Trophoblast cell (in vitro differentiated cells and primary cell): ENCODE measurements around the gene ZNF823.

Experiments used
- DNase-seq, 2 donors: peaks; one replicate each; pipeline ENCODE4 v3.0.0-alpha.2; 2016
- H2AFZ ChIP-seq: 2 replicates; pipeline ENCODE4 v1.6.1; 2013; ENCODE audit warnings: low read length, moderate library complexity, mild to moderate bottlenecking; ENCODE audit not compliant: insufficient read depth, poor library complexity
- H2AK5ac ChIP-seq: 2 replicates; pipeline ENCODE4 v1.6.1; 2013; ENCODE audit warnings: mild to moderate bottlenecking, low read length
- H2BK120ac ChIP-seq: 2 replicates; pipeline ENCODE4 v1.6.1; 2013; ENCODE audit warnings: low read length, mild to moderate bottlenecking, moderate library complexity; ENCODE audit not compliant: insufficient read depth, poor library complexity
- H2BK12ac ChIP-seq: 2 replicates; pipeline ENCODE4 v1.6.1; 2013; ENCODE audit warnings: mild to moderate bottlenecking, low read length, moderate library complexity
- H2BK5ac ChIP-seq: 2 replicates; pipeline ENCODE4 v1.6.1; 2013; ENCODE audit warnings: low read length, low read depth, moderate library complexity, mild to moderate bottlenecking; ENCODE audit not compliant: poor library complexity
- H3K14ac ChIP-seq: 2 replicates; pipeline ENCODE4 v1.6.1; 2013; ENCODE audit warnings: mild to moderate bottlenecking, low read length
- H3K18ac ChIP-seq: 2 replicates; pipeline ENCODE4 v1.6.1; 2013; ENCODE audit warnings: mild to moderate bottlenecking, low read length
- H3K23ac ChIP-seq: 2 replicates; pipeline ENCODE4 v1.6.1; 2013; ENCODE audit warnings: low read length
- H3K27ac ChIP-seq: 2 replicates; pipeline ENCODE4 v1.5.1; 2013; ENCODE audit warnings: low read depth, mild to moderate bottlenecking, inconsistent platforms, low read length, moderate library complexity
- H3K27me3 ChIP-seq: 2 replicates; pipeline ENCODE4 v1.6.1; 2013; ENCODE audit warnings: inconsistent platforms, mild to moderate bottlenecking, low read length, moderate library complexity; ENCODE audit not compliant: insufficient read depth
- H3K36me3 ChIP-seq, 2 experiments: 1 replicate in 1 of 2; 2 replicates in 1 of 2; pipeline ENCODE4 v1.6.1; 2013; ENCODE audit warnings: low read length in 2 of 2, mild to moderate bottlenecking in 2 of 2, moderate library complexity in 1 of 2; ENCODE audit not compliant: insufficient read depth in 2 of 2, control insufficient read depth in 1 of 2
- H3K4ac ChIP-seq: 2 replicates; pipeline ENCODE4 v1.6.1; 2013; ENCODE audit warnings: low read depth, mild to moderate bottlenecking, low read length, moderate library complexity
- H3K4me1 ChIP-seq, 2 experiments: 1 replicate in 1 of 2; 2 replicates in 1 of 2; pipeline ENCODE4 v1.6.1; 2013; ENCODE audit warnings: low read length in 2 of 2, mild to moderate bottlenecking in 2 of 2, moderate library complexity in 1 of 2; ENCODE audit not compliant: insufficient read depth in 2 of 2, control insufficient read depth in 1 of 2
- H3K4me2 ChIP-seq: 2 replicates; pipeline ENCODE4 v1.6.1; 2013; ENCODE audit warnings: inconsistent platforms, mild to moderate bottlenecking, low read length, moderate library complexity
- H3K4me3 ChIP-seq: 2 replicates; pipeline ENCODE4 v1.5.1; 2013; ENCODE audit warnings: mild to moderate bottlenecking, low read depth, low read length, inconsistent platforms
- H3K79me1 ChIP-seq: one replicate; pipeline ENCODE4 v1.6.1; 2013; ENCODE audit warnings: low read length
- H3K79me2 ChIP-seq: 2 replicates; pipeline ENCODE4 v1.6.1; 2013; ENCODE audit warnings: low read length, mild to moderate bottlenecking; ENCODE audit not compliant: control insufficient read depth, insufficient read depth, poor library complexity
- H3K9ac ChIP-seq: 2 replicates; pipeline ENCODE4 v1.6.1; 2013; ENCODE audit warnings: mild to moderate bottlenecking, low read length
- H3K9me3 ChIP-seq: 2 replicates; pipeline ENCODE4 v1.6.1; 2013; ENCODE audit warnings: low read depth, mild to moderate bottlenecking, control low read depth, inconsistent platforms, low read length; ENCODE audit not compliant: insufficient read depth
- H4K12ac ChIP-seq: 2 replicates; pipeline ENCODE4 v1.6.1; 2013; ENCODE audit warnings: low read depth, mild to moderate bottlenecking, low read length, moderate library complexity
- H4K8ac ChIP-seq: 2 replicates; pipeline ENCODE4 v1.6.1; 2013; ENCODE audit warnings: low read depth, mild to moderate bottlenecking, low read length, moderate library complexity
- H4K91ac ChIP-seq: one replicate; pipeline ENCODE4 v1.6.1; 2013; ENCODE audit warnings: low read depth, mild to moderate bottlenecking, low read length, moderate library complexity
- WGBS: extraction: QIAGEN DNeasy Blood & Tissue Kit; methylation state at CpG from one replicate; pipeline ENCODE4 v1.1.7; 2013; ENCODE audit warnings: missing lambda C conversion rate; ENCODE audit not compliant: insufficient read length, insufficient coverage; ENCODE audit errors: extremely low coverage; 5-methylcytosine and 5-hydroxymethylcytosine counted together

Gene ZNF823

DNA sequence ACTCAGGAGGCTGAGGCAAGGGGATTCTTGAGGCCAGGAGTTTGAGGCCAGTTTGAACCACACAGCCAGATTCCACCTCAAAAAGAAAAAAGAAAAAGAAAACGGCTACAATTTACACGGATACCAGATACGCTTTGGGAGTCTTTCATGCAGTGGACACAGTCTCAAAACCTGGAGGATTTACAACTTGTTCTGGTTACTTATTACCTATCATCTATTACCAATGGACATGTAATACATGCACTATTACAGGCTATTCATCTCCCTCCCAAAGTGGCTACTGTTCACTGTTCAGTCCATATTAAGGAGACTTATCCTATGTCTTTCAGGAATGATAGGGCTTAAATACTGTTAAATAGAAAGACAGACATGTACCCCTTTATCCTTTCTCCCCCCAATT lies 33.3 kb downstream of the ZNF823 start:
- Histone ChIP-seq H3K18ac (no peak overlapping the region), H3K4ac (no peak overlapping the region), H3K4me1 (no peaks in the 10 kb centered on the region), H2BK12ac (no peak overlapping the region), H3K9me3 (peaks cover 6% of the 10 kb centered on the region), H3K36me3 (no peaks in the 10 kb centered on the region), H3K4me2 (no peak overlapping the region), H3K14ac (no peak overlapping the region), H3K9ac (no peak overlapping the region), H2BK120ac (no peak overlapping the region), H3K27me3 (no peaks in the 10 kb centered on the region), H3K79me2 (no peaks in the 10 kb centered on the region), H3K79me1 (no peaks in the 10 kb centered on the region), H4K91ac (no peak overlapping the region), H4K12ac (no peak overlapping the region), H3K27ac (no peak overlapping the region), H4K8ac (no peak overlapping the region), H2BK5ac (no peak overlapping the region), H2AFZ (no peak overlapping the region), H3K23ac (no peak overlapping the region), H2AK5ac (no peak overlapping the region), H3K4me3 (no peak overlapping the region)
- WGBS, result no CpG with 5 or more reads among the region's 3 CpGs
- no peak for DNase-seq

DNA sequence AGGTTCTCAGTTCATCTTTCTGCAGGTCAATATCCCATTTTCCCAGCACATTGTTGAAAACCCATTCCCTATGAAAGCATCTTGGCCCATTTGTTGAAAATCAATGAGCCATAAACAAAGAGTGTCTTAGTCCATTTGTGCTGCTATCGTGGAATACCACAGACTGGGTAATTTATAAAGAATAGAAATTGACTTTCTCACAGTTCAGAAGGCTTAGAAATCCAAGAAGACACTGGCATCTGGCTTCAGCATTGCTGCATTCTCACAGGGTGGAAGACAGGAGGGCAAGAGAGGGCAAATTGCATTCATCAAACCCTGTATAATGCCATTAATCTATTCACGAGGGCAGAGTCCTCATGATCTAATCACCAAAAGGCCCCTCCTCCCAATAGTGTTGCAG lies 34.1 kb downstream of the ZNF823 start:
- H4K8ac ChIP-seq, result no peak overlapping the region
- H3K79me2 ChIP-seq, result no peaks in the 10 kb centered on the region
- no peak overlapping the region for H3K4me2 ChIP-seq
- DNase-seq, result no peak
- WGBS, result no CpG with 5 or more reads among the region's 2 CpGs
- no peak overlapping the region for H4K91ac ChIP-seq
- H2BK12ac ChIP-seq, result no peak overlapping the region
- H2AK5ac ChIP-seq, result no peak overlapping the region
- H2AFZ ChIP-seq, result no peak overlapping the region
- no peak overlapping the region for H3K14ac ChIP-seq
- H2BK120ac ChIP-seq, result no peak overlapping the region
- no peak overlapping the region for H3K4ac ChIP-seq
- no peak overlapping the region for H3K4me3 ChIP-seq
- H3K36me3 ChIP-seq, result no peaks in the 10 kb centered on the region
- H3K9ac ChIP-seq, result no peak overlapping the region
- no peaks in the 10 kb centered on the region for H3K27me3 ChIP-seq
- no peaks in the 10 kb centered on the region for H3K4me1 ChIP-seq
- H3K23ac ChIP-seq, result no peak overlapping the region
- no peaks in the 10 kb centered on the region for H3K79me1 ChIP-seq
- no peak overlapping the region for H3K18ac ChIP-seq
- H3K27ac ChIP-seq, result no peak overlapping the region
- H4K12ac ChIP-seq, result no peak overlapping the region
- no peak overlapping the region for H2BK5ac ChIP-seq
- peaks cover under 1% of the 10 kb centered on the region for H3K9me3 ChIP-seq

DNA sequence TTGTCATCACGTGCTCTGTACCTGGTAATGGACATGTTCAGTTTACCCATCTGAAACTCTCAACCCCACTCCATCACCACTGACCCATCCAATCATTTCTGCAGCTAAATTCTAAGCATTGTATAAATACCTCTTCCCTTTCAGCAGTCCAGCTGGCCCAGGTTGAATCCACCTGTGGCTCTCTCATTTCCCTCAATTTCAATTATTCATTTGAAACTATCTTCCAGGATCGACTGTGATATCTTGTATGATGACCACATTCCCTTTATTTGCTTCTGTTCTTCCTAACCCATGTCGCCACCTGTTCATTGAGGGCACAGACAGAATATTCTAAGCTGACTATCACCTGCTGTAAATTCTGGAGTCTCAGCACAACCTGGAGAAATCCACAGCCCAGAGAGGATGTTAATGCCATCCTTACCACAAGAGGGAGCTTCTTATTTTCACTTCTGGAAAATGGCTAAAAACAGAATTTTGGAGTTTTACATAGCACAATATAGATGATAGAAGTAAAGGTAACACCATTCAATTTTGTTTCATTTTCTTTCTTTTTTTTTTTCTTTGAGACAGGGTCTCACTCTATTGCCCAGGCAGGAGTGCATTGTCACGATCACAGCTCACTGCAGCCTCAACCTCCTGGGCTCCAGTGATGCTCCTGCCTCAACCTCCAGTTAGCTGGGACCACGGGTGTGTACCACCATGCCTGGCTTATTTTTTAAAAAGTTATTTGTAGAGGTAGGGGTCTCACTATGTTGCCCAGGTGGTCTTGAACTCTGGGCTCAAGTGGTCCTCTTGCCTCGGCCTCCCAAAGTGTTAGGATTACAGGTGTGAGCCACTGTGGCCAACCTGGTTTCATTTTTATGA lies 38.6 kb downstream of the ZNF823 start:
- H3K14ac ChIP-seq, result no peak overlapping the region
- no peak overlapping the region for H2BK12ac ChIP-seq
- peaks cover 6% of the 10 kb centered on the region for H3K79me1 ChIP-seq
- H3K9me3 ChIP-seq, result no peaks in the 10 kb centered on the region
- no CpG with 5 or more reads among the region's 6 CpGs for WGBS
- peaks cover 11% of the 10 kb centered on the region in 2 experiments for H3K4me1 ChIP-seq
- H4K91ac ChIP-seq, result no peak overlapping the region
- no peaks in the 10 kb centered on the region for H3K27me3 ChIP-seq
- H4K8ac ChIP-seq, result no peak overlapping the region
- no peaks in the 10 kb centered on the region for H3K79me2 ChIP-seq
- no peak overlapping the region for H3K4me2 ChIP-seq
- H3K9ac ChIP-seq, result no peak overlapping the region
- no peak overlapping the region for H2AK5ac ChIP-seq
- H2BK5ac ChIP-seq, result no peak overlapping the region
- no peak overlapping the region for H3K18ac ChIP-seq
- H3K4me3 ChIP-seq, result no peak overlapping the region
- no peak overlapping the region for H4K12ac ChIP-seq
- no peak overlapping the region for H3K23ac ChIP-seq
- H3K36me3 ChIP-seq, result no peaks in the 10 kb centered on the region
- H2BK120ac ChIP-seq, result no peak overlapping the region
- no peak overlapping the region for H3K27ac ChIP-seq
- peak in 1 of 2 donors; percentile 80 for DNase-seq
- no peak overlapping the region for H2AFZ ChIP-seq
- H3K4ac ChIP-seq, result no peak overlapping the region

DNA sequence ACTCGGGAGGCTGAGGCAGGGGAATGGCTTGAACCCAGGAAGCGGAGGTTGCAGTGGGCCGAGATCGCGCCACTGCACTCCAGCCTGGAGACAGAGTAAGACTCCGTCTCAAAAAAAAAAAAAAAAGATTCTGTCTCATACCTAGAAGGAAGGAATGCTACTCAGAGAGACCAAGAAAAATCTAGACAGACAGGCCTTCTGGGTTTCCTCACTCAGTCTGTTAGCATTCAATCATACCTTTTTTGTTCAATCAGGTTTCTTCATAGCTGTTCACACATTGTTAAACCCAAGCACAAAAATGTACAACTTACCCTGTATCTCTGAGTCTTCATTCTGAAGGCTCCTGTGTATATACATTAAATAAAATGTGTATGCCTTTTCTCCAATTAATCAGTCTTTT lies 40.5 kb downstream of the ZNF823 start:
- H3K4me3 ChIP-seq, result no peak overlapping the region
- H4K8ac ChIP-seq, result no peak overlapping the region
- peaks cover 16% of the 10 kb centered on the region for H3K79me1 ChIP-seq
- H2BK5ac ChIP-seq, result no peak overlapping the region
- DNase-seq, result peak; percentile 73 to 91
- H3K23ac ChIP-seq, result no peak overlapping the region
- no peak overlapping the region for H3K18ac ChIP-seq
- H2AK5ac ChIP-seq, result no peak overlapping the region
- H2BK12ac ChIP-seq, result no peak overlapping the region
- no peak overlapping the region for H4K91ac ChIP-seq
- H3K36me3 ChIP-seq, result no peaks in the 10 kb centered on the region
- H3K27me3 ChIP-seq, result no peaks in the 10 kb centered on the region
- H3K27ac ChIP-seq, result no peak overlapping the region
- H3K9ac ChIP-seq, result no peak overlapping the region
- no peak overlapping the region for H3K14ac ChIP-seq
- peaks cover 4% of the 10 kb centered on the region for H3K79me2 ChIP-seq
- H3K4me2 ChIP-seq, result no peak overlapping the region
- no CpG with 5 or more reads among the region's 6 CpGs for WGBS
- H3K4me1 ChIP-seq, result peaks cover 18% of the 10 kb centered on the region in 2 experiments
- no peak overlapping the region for H2AFZ ChIP-seq
- no peak overlapping the region for H3K4ac ChIP-seq
- no peaks in the 10 kb centered on the region for H3K9me3 ChIP-seq
- no peak overlapping the region for H4K12ac ChIP-seq
- no peak overlapping the region for H2BK120ac ChIP-seq
